Spleen (tissue), 7 donors: ENCODE results near the gene TPCN2.

Experiments
- CTCF ChIP-seq, 11 experiments: fragments of 200-600 bp in 7 of 11; fragments of 450-650 bp in 4 of 11; sonication (generic) in 4 of 11; IDR thresholded peaks in 8 of 11; conservative IDR thresholded peaks in 3 of 11; 1 replicate in 7 of 11; 2 replicates in 4 of 11; pipeline versions ENCODE4 v1.4.0 to v1.8.0; 2016 to 2021; ENCODE audit warnings: antibody characterized with exemption in 11 of 11, inconsistent platforms in 4 of 11, mild to moderate bottlenecking in 1 of 11
- POLR2AphosphoS5 ChIP-seq, 3 donors: sonication (generic); formaldehyde crosslinking; IDR thresholded peaks; one replicate each; pipeline ENCODE4 v1.5.1; 2017; ENCODE audit warnings: antibody characterized with exemption in 3 of 3
- donor health status: DM: no; HTN: no; CAD: no; lungs with moderate emphysema.
- donor health status: DM: no; HTN: no; CAD: no.
- donor health status: DM: no; HTN: no; CAD: no.

- no peak for TF ChIP-seq CTCF (IDR thresholded peaks at IDR 0.05 in 8 of 11, conservative IDR thresholded peaks at IDR 0.05 in 3 of 11)
- TF ChIP-seq POLR2AphosphoS5 (IDR thresholded peaks at IDR 0.05), result no peak
These were observed 43.5 kb downstream of the TPCN2 start for GRCh38 chr11:69092263-69092662.
